Stimulated activated CD4-positive, alpha-beta T cell treated with anti-CD3 and anti-CD28 coated beads, TNF-alpha, amount 100 ng/mL, for 24 hours (primary cell): Measurements from ENCODE around the gene EPHB2.

ENCODE experiments used
- DNase-seq, 3 experiments: peaks; one replicate each; pipeline ENCODE4 v3.0.0-alpha.2; 2020; ENCODE audit warnings: low read depth in 3 of 3

The EPHB2 gene

GRCh38 chr1:22801761-22802160 is 91.1 kb downstream of the EPHB2 start:
- DNase-seq: no peak

GRCh38 chr1:22803833-22804232 is 93.2 kb downstream of the EPHB2 start:
- DNase-seq: no peak

GRCh38 chr1:22804406-22804805 is 93.8 kb downstream of the EPHB2 start:
- DNase-seq: no peak

- DNase-seq: no peak
These were observed 94.5 kb downstream of the EPHB2 start for GRCh38 chr1:22804969-22805671.

- DNase-seq: no peak
These were observed 95.0 kb downstream of the EPHB2 start for GRCh38 chr1:22805672-22806038.

- DNase-seq: no peak
These were observed 95.9 kb downstream of the EPHB2 start for GRCh38 chr1:22806584-22806983.

GRCh38 chr1:22807340-22807739 is 96.7 kb downstream of the EPHB2 start:
- no peak for DNase-seq

GRCh38 chr1:22808186-22808675 is 97.6 kb downstream of the EPHB2 start:
- no peak for DNase-seq

GRCh38 chr1:22808676-22809483 is 98.2 kb downstream of the EPHB2 start:
- DNase-seq: no peak

GRCh38 chr1:22809783-22810182 is 99.1 kb downstream of the EPHB2 start:
- DNase-seq: no peak

- no peak for DNase-seq
These were observed 99.7 kb downstream of the EPHB2 start for GRCh38 chr1:22810378-22810777.

GRCh38 chr1:22812092-22812880 is 101.6 kb downstream of the EPHB2 start:
- no peak for DNase-seq

GRCh38 chr1:22812993-22813790 is 102.6 kb downstream of the EPHB2 start:
- DNase-seq: no peak

GRCh38 chr1:22814176-22815042 is 103.8 kb downstream of the EPHB2 start:
- DNase-seq: no peak

GRCh38 chr1:22815043-22815365 is 104.4 kb downstream of the EPHB2 start:
- no peak for DNase-seq

GRCh38 chr1:22815421-22816066 is 104.9 kb downstream of the EPHB2 start:
- no peak for DNase-seq

- DNase-seq: no peak
These were observed 105.6 kb downstream of the EPHB2 start for GRCh38 chr1:22816067-22816775.

- DNase-seq: no peak
These were observed 106.2 kb downstream of the EPHB2 start for GRCh38 chr1:22816803-22817202.

- no peak for DNase-seq
These were observed 106.8 kb downstream of the EPHB2 start for GRCh38 chr1:22817462-22817861.
